ENCODE results near the gene P2RY13.

GRCh38 chr3:151281671-151282324 is 47.6 kb downstream of the P2RY13 start:
- TF ChIP-seq CTCF (IDR thresholded peaks at IDR 0.05) (no peak), ZFX (IDR thresholded peaks at IDR 0.05; ENCODE audit: borderline replicate concordance) (no peak)
